ENCODE measurements around the gene MYLK.

MYLK gene

GRCh38 chr3:123872621-123873020, 11.5 kb downstream of the MYLK start:
- no peak for DNase-seq (ENCODE audit: low read depth)

DNA sequence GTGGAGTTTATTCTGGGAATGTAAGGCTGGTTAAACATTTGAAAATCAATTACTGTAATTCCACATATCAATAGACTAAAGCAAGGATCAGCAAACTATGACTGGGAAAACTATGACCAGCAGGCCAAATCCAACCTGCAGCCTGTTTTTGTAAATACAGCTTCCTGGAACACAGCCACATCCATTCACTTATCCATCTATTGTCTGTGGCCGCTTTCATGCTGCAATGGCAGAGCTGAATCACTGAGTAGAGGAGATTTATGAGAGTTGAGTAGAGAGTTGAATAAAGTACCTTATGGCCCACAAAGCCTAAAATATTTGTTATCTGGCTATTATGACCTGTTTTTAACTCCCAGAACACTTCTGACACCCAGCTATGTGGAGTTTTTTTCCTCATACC, 12.2 kb downstream of the MYLK start:
- no peak for DNase-seq (ENCODE audit: low read depth)

DNA sequence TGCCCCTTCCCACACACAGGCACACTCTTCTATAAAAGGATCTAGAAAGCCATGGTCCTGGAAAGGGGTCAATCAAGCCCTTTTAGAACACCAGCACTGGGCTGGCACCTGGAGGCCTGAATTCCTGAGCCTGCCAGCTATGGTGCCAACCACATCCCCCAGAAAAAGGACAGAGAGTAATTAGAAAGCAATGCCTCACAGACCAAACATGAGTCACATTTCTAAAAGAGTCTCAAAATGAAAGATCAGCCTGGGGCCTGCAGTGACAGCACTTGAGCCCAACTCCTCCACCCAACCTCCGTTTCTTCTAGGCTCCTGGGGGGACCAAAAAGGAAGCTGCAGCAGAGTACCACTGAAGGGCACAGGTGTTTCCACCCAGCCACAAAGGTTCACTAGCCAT, 14.1 kb downstream of the MYLK start:
- no peak for DNase-seq (ENCODE audit: low read depth)

- DNase-seq (ENCODE audit: low read depth) = no peak
Observed at GRCh38 chr3:123869165-123869564, 15.0 kb downstream of the MYLK start.

DNA sequence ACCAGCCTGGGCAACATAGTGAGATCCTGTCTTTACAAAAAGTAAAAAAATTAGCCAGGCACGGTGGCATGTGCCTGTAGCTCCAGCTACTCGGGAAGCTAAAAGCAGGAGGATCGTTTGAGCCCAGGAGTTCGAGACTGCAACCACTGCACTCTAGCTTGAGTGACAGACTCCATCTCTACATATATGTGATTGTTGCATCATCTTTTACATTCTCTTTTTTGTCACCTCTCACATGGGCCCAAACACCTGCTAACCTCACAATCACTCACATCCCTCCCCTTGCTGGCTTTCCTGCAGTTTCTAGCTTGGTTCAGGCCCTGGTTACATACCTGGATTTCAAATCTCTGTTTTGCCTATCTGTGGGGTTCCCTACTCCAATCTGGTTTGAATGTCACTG, 19.4 kb downstream of the MYLK start:
- DNase-seq (ENCODE audit: low read depth) = no peak

- DNase-seq (ENCODE audit: low read depth) = no peak
Observed at GRCh38 chr3:123862152-123862551, 22.0 kb downstream of the MYLK start.

- no peak for DNase-seq (ENCODE audit: low read depth)
Observed at GRCh38 chr3:123861081-123861836, 22.9 kb downstream of the MYLK start.

GRCh38 chr3:123859177-123859576, 25.0 kb downstream of the MYLK start:
- DNase-seq (ENCODE audit: low read depth) = no peak

DNA sequence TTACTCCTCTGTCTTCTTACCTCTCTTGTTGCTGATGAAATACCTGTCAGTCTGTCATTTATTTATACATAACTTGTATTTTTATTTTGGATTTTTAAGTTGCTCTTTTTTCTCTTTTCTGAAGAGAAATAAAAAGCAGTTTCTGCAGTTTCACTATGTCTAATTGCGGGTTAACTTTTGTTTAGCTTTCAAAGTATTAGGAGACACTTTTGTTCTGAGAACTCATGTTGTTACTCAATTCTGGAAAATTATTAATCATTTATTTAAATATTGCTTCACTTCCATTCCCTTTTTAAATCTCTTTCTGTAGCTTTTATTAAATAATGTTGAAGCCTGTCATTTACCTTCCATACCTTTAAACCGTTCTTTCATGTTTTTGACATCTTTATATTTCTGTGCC, 29.2 kb downstream of the MYLK start:
- no peak for DNase-seq (ENCODE audit: low read depth)

- no peak for DNase-seq (ENCODE audit: low read depth)
Observed at GRCh38 chr3:123853686-123854372, 30.3 kb downstream of the MYLK start.

DNA sequence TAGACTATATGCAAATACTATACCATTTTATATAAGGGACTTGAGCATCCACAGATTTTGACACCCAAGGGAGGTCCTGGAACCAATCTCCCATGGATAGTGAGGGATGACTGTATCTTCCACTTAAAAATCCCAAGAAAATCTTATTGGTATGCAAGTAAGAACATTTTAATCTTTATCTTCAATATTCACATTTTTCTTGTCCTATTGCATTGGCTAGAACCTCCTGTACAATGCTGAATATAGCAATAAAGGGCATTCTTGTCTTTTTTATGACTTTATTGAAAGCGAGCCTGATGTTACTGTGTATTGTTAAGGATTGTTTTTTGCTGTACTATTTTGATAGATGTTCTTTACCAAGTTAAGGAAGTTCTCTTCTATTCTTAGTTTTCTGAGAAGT, 36.9 kb downstream of the MYLK start:
- DNase-seq (ENCODE audit: low read depth) = no peak

DNA sequence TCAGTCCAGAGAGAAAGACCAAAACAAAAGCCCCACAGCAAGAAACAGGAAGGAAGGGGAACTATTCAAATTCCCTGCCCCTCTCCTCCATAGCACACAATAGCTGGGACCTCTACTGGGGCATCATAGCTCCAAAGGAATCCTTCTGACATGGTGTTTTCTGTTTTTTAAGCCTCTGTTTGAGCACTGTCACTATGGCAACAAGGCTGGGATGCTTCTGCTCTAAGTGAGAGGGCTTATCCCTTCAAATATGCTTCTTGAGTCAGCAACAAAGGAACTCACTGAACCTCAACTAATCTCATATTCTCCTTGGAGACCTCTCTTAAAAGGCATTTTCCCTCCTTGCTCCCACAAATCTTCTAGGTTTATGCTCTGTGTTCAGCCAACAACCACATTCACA, 40.5 kb downstream of the MYLK start:
- peak; percentile 61 for DNase-seq (ENCODE audit: low read depth)

- DNase-seq (ENCODE audit: low read depth) = no peak
Observed at GRCh38 chr3:123842711-123843110, 41.4 kb downstream of the MYLK start.

GRCh38 chr3:123841476-123842238, 42.5 kb downstream of the MYLK start:
- peak; percentile 42 for DNase-seq (ENCODE audit: low read depth)

DNA sequence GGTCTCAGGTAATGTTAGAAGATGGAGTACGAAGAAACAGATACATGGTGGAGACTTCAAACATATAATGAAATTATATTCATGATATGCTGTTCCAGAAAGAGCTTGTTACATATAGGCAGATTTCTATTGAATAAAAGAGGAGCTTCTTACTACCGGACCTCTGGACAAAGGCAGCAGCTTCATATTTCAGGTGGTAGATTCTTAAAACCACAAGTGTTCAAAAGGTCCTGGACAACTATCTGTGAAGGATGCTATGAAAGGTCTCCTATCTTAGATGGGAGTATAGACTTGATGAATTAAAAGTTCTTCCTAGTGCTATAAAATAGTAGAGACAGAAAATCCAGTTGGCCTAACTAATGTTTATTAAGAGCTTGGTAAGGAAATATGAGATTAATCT, 43.2 kb downstream of the MYLK start:
- DNase-seq (ENCODE audit: low read depth) = no peak

- DNase-seq (ENCODE audit: low read depth) = no peak
Observed at GRCh38 chr3:123837858-123838257, 46.3 kb downstream of the MYLK start.

DNA sequence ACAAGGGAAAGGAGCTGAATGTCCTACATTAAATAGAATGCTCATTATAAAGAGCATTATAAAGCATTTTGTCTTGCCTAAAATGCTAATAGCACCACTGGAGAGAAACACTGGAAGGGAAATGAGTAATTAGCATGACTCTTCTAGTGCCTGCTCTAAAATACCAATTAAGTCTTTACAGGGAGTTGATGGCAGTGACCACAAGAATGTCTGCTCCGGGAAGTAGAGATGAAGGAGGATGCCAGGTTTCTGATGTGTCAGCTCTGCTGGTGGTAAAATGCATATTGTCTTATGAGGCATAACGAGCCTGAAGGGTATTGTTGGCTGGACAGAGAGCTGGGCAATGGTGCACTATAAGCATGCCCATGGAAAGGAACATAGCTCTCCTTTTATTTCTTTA, 49.5 kb downstream of the MYLK start:
- peak; percentile 87 for DNase-seq (ENCODE audit: low read depth)

- no peak for DNase-seq (ENCODE audit: low read depth)
Observed at GRCh38 chr3:123833398-123833785, 50.7 kb downstream of the MYLK start.

DNA sequence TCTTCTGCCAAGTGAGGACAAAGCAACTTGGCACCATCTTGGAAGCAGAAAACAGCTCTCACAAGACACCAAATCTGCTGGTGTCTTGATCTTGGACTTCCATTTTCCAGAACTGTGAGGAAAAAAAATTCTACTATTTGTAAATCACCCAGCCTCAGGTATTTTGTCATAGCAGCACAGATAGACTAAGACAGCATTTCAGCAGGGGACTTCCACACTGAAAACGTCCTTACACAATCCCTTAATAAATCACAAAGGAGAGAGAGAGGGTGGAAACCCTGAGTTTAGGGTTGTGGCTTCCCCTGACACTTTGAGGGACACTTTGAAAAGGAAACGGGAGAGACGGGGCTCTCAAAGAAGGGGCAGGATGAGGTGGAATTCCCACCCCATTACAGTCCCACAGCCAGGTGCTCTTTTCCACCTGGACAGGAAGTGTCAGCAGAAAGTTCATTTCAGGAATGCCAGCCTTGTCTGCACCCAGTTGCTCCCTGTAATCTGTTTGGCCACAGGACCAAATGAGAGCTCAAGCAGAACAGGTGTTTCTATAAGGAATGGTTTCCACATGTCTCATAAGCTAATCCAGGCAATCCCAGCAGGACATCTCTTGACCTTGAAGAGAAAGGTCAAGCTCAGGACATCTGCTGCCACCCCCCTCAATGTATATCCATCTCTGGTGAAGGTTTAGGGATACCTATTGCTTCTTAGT, 51.3 kb downstream of the MYLK start:
- DNase-seq (ENCODE audit: low read depth) = no peak

DNA sequence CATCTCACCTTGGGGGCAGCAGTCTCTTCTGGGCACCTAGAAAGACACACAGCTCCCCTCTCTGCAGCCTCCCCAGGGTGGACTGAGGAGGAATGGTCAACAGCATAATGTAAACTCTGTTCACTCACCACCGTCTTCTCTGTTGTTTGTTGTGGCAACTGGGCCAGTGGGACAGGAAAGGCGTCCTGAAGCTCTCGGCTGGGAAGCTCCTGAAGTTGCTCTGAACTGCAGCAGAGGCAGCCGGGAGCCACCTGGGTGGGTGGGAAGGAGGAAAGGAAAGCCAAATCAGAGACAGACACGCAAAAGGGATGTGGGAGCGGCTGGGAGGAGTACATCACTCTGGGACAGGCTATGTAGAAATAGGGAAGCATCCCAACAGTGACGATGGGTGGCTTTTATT, 52.7 kb downstream of the MYLK start:
- DNase-seq (ENCODE audit: low read depth) = no peak

GRCh38 chr3:123821920-123822319, 62.2 kb downstream of the MYLK start:
- DNase-seq (ENCODE audit: low read depth) = no peak

GRCh38 chr3:123819949-123820348, 64.2 kb downstream of the MYLK start:
- no peak for DNase-seq (ENCODE audit: low read depth)
